Measurements from ENCODE around the gene CCT8L2.
"Not testable (repeated sequence)": the region's sequence is repeated elsewhere in the genome, so short reads cannot be mapped to it uniquely, and the experiment has no call there.

Gene CCT8L2

DNA sequence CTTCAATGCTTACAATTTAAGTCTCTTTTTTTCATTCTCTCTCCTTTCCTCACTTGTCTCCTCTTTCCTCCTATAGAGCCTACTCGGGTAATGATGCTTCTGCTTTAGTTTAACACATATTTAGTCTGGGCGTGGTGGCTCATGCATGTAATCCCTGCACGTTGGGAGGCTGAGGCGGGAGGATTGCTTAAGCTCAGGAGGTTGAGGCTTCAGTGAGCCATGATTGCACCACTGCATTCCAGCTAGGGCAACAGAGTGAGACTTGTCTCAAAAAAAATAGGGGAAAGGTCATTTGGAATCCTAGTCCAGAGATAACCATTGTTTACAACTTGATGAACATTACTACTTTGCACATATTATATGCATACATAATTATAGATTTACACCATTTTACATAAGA lies 1.4 kb upstream of the CCT8L2 start:
- no peak for DNase-seq

DNA sequence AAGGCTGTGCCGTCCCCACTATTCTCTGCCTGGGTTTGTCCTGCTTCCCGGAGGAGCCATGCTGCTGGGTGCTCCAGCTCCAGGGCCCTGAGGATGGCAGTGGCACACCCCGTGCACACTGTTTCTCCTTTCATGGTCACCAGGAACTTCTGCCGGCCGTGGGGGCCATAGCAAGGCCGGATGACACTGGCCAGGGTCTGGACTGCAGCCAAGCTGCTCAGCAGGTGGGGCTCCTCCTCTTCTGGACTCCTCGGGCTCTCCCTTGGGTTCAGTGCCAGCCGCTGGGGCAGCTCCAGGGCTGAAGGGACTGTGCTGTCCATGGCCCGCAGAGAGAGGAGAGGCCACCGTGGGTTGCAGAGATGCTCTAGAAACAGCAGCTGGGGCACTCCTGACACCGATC lies 379 bp downstream of the CCT8L2 start:
- DNase-seq: not testable (repeated sequence)

DNA sequence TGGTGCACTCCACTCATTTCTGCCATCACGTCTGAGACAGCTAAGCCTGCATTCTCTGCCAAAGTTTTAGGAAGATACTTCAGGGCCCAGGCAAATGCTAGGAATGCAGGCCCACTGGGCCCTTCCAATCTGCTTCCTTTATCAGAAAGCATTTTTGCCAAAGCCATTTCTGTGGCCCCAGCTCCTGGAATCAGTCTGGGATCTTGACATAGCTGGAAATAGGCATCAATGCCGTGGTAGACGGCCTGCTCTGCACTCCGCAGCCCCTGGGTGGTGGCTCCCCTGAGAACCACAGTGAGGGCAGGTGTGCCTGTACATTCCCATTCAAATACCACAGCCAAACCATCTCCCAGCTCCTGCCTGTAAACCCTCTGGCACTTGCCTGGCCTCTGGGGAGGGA lies 1.5 kb downstream of the CCT8L2 start:
- not testable (repeated sequence) for DNase-seq

DNA sequence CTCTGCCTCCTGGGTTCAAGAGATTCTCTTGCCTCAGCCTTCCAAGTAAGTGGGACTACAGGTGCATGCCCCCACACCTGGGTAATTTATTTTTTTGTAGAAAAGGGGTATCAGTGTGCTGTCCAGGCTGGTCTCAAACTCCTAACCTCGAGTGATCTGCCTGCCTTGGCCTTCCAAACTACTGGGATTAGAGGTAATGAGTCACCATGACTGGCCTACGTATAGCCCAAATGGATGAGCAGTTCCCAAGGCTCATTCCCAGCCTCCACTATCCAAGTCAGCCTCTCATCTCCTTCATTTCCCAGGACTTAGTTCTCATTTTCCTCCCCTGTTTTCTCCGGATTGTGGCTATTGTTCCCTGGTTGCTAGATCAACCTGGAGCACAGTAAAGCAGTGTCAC lies 5.6 kb downstream of the CCT8L2 start:
- no peak for DNase-seq

DNA sequence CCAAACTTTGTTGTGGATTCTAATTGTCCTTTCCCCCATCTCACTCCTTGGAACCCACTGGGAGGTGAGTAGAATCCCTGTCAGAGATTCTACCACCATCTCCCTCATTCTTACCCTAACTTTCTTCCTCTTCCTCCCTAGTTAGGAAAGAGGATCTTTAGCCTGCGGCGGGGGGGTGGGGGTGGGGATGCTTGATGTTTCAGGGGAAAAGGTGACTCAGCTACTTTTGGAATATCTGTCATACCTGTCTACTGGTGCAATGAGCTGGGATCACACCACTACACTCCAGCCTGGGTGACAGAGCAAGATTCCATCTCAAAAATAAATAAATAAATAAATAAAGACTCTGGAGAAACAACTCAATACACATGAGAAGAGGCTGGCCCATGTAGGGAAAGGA lies 6.4 kb downstream of the CCT8L2 start:
- no peak for DNase-seq

DNA sequence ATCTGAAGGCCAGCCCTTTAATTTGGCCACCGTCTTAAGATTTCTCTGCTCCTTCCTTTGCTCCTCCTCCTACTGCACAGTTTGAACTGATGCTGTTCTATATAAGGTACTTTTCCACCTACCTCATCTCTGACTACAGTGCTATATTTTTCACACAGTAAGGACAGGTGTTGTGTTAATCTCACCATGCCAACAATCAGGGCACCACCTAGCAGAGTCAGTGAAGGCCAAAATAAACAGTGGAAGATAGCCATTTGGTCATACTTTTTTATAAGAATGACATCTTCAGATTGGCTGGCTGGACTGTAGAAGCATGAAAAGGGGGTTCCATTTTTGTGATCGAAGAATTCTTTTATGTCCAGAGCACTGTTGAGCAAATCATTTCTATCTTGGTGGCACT lies 11.7 kb downstream of the CCT8L2 start:
- not testable (repeated sequence) for DNase-seq

DNA sequence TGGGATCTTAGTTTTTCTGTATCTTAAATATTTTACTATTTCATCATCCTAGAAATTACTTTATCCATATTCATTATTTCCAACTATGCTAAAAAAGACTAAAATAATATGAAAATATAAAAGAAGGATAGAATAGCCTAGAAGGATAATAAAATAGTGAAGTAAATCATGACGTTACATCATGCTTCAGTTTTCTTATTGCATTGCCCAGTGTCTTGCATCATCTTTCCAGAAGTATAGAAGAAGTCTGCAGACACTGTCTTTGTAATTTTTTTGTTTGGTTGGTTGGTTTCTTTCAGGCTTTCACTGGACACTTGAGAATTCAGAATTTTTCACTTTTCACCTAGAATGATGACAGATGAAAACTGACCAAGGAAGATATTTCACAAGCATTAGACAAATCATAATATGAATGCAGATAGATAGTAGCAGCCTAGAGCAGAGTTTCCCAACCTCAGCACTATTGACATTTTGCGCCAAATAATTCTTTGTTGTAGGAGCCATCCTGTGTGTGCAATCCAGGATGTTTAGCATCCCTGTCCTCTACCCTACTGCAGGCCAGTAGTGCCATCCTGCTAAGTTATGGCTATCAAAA lies 23.3 kb downstream of the CCT8L2 start:
- DNase-seq: not testable (repeated sequence)

DNA sequence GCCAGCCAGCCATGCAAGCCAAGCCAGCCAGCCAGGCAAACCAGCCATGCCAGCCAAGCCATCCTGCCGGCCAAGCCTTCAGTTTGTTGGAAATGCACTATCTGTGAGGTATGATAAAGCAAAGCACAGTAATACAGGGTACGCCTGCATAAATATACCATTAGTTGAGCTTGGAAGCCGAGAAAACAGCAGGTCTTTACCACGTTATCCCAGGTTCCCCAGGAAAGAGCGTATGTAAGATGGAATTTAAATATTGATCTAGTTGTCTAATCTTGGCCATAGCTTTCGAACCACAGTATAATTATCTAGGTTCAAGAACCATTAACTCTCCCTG lies 24.2 kb downstream of the CCT8L2 start:
- no peak for DNase-seq

DNA sequence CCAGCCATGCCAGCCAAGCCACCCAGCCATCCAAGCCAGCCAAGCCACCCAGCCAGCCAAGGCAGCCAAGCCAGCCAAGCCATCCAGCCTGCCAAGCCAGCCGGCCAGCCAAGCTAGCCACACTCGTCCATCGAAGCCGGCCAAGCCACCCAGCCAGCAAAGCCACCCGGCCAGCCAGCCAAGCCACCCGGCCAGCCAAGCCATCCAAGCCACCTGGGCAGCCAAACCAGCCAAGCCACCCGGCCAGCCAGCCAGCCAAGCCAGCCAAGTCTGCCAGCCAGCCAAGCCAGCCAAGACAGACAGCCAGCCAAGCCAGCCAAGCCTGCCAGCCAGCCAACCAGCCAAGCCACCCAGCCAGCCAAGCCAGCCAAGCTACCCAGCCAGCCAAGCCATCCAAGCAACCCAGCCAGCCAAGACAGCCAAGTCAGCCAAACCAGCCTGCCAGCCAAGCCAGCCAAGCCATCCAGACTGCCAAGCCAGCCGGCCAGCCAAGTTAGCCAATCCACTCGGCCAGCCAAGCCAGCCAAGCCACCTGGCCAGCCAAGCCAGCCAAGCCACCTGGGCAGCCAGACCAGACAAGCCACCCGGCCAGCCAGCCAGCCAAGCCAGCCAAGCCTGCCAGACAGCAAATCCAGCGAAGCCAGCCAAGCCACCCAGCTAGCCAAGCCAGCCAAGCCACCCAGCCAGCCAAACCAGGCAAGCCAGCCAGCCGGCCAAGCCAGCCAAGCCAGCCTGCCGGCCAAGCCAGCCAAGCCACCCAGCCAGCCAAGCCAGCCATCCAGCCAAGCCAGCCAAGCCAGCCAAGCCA lies 24.8 kb downstream of the CCT8L2 start:
- not testable (repeated sequence) for DNase-seq

DNA sequence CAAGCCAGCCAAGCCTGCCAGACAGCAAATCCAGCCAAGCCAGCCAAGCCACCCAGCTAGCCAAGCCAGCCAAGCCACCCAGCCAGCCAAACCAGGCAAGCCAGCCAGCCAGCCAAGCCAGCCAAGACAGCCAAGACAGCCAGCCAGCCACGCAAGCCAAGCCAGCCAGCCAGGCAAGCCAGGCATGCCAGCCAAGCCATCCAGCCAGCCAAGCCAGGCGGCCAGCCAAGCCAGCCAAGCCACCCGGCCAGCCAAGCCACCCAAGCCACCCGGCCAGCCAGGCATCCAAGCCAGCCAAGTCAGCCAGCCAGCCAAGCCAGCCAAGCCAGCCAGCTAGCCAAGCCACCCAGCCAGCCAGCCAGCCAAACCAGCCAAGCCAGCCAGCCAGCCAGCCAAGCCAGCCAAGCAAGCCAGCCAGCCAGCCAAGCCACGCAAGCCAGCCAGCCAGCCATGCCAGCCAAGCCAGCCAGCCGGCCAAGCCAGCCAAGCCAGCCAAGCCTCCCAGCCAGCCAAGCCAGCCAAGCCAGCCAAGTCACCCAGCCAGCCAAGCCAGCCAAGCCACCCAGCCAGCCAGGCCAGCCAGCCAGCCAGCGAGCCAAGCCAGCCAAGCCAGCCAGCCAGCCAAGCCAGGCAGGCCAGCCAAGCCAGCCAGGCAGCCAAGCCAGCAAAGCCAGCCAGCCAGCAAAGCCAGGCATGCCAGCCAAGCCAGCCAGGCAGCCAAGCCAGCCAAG lies 26.0 kb downstream of the CCT8L2 start:
- DNase-seq: not testable (repeated sequence)

DNA sequence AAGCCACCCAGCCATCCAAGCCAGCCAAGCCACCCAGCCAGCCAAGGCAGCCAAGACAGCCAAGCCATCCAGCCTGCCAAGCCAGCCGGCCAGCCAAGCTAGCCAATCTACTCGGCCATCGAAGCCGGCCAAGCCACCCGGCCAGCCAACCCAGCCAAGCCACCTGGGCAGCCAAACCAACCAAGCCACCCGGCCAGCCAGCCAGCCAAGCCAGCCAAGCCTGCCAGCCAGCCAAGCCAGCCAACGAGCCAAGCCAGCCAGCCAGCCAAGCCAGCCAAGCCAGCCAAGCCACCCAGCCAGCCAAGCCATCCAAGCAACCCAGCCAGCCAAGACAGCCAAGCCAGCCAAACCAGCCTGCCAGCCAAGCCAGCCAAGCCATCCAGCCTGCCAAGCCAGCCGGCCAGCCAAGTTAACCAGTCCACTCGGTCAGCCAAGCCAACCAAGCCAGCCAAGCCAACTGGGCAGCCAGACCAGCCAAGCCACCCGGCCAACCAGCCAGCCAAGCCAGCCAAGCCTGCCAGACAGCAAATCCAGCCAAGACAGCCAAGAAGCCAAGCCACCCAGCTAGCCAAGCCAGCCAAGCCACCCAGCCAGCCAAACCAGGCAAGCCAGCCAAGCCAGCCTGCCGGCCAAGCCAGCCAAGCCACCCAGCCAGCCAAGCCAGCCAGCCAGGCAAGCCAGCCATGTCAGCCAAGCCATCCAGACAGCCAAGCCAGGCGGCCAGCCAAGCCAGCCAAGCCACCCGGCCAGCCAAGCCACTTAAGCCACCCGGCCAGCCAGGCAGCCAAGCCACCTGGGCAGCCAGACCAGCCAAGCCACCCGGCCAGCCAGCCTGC lies 26.8 kb downstream of the CCT8L2 start:
- DNase-seq: not testable (repeated sequence)

DNA sequence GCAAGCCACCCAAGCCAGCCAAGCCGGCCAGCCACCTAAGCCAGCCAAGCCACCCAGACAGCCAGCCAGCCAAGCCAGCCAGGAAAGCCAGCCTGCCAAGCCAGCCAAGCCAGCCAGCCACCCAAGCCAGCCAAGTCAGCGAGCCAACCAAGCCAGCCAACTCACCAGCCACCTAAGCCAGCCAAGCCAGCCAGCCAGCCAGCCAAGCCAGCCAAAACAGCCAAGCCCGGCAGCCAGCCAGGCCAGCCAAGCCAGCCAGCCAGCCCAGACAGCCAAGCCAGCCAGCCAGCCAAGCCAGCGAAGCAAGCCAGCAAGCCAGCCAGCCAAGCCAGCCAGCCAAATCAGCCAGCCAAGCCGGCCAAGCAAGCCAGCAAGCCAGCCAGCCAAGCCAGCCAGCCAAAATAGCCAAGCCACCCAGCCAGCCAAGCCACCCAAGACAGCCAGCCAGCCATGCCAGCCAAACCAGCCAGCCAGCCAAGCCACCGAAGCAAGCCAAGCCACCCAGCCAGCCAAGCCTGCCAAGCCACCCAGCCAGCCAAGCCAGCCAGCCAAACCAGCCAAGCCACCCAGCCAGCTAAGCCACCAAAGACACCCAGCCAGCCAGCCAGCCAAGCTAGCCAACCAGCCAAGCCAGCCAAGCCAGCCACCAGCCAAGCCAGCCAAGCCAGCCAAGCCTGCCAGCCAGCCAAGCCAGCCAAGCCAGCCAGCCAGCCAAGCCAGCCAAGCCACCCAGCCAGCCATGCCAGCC lies 27.6 kb downstream of the CCT8L2 start:
- not testable (repeated sequence) for DNase-seq

DNA sequence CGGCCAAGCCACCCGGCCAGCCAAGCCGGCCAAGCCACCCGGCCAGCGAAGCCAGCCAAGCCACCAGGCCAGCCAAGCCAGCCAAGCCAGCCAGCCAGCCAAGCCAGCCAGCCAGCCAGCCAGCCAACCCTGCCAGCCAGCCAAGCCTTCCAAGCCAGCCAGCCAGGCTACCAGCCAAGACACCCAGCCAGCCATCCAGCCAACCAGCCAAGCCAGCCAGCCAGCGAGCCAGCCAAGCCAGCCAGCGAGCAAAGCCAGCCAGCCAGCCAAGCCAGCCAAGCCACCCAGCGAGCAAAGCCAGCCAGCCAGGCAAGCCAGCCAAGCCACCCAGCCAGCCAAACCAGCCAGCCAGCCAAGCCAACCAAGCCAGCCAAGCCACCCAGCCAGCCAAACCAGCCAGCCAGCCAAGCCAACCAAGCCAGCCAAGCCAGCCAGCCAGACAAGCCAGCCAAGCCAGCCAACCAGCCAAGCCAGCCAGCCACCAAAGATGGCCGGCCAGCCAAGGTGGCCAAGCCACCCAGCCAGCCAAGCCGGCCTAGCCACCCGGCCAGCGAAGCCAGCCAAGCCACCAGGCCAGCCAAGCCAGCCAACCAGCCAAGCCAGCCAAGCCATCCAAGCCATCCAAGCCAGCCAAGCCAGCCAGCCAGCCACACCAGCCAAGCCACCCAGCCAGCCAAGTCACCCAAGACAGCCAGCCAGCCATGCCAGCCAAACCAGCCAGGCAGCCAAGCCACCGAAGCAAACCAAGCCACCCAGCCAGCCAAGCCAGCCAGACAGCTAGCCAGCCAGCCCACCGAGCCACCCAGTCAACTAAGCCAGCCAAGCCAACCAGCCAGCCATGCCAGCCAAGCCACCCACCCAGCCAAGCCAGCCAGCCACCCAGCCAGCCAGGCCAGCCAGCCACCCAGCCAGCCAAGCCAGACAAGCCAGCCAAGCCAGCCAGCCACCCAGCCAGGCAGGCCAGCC lies 28.8 kb downstream of the CCT8L2 start:
- DNase-seq: no peak

DNA sequence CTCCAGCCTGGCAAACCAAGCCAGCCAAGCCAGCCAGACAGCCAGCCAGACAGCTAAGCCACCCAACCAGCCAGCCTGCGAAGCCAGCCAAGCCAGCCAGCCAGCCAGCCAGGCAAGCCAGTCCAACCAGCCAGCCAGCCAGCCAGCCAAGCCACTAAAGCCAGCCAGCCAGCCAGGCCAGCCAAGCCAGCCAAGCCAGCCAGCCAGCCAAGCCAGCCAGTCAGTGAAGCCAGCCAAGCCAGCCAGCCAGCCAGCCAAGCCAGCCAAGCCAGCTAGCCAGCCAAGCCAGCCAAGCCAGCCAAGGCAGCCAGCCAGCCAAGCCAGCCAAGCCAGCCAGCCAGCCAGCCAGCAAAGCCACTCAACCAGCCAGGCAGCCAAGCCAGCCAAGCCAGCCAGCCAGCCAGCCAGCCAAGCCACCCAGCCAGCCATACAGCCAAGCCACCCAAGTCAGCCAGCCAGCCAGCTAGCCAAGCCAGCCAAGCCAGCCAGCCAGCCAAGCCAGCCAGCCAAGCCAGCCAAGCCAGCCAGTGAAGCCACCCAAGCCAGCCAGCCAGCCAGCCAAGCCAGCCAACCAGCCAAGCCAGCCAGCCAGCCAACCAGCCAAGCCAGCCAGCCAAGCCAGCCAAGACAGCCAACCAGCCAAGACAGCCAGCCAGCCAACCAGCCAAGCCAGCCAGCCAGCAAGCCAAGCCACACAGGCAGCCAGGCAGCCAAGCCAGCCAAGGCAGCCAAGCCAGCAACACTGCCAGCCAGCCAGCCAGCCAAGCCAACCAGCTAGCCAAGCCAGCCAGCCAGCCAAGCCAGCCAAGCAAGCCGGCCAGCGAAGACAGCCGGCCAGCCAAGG lies 29.7 kb downstream of the CCT8L2 start:
- DNase-seq: no peak

DNA sequence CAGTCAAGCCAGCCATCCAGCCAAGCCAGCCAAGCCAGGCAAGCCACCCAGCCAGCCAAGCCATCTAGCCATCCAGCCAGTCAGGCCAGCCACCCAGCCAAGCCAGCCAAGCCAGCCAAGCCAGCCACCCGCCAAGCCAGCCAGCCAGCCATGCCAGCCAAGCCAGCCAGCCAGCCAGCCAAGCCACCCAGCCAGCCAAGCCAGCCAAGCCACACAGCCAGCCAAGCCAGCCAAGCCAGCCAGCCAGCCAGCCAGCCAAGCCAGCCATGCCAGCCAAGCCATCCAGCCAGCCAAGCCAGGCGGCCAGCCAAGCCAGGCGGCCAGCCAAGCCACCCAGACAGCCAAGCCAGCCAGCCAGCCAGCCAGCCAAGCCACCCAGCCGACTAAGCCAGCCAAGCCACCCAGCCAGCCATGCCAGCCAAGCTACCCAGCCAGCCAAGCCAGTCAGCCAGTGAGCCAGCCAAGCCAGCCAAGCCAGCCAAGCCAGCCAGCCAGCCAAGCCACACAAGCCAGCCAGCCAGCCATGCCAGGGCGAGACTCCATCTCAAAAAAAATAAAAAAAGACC lies 31.4 kb downstream of the CCT8L2 start:
- not testable (repeated sequence) for DNase-seq

DNA sequence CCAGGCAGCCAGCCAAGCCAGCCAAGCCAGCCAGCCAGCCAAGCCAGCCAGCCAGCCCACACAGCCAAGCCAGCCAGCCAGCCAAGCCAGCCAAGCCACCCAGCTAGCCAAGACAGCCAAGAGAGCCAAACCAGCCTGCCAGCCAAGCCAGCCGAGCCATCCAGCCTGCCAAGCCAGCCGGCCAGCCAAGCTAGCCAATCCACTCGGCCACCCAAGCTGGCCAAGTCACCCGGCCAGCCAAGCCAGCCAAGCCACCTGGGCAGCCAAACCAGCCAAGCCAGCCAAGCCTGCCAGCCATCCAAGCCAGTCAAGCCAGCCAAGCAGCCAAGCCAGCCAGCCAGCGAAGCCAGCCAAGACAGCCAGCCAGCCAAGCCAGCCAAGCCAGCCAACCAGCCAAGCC lies 32.0 kb downstream of the CCT8L2 start:
- not testable (repeated sequence) for DNase-seq

DNA sequence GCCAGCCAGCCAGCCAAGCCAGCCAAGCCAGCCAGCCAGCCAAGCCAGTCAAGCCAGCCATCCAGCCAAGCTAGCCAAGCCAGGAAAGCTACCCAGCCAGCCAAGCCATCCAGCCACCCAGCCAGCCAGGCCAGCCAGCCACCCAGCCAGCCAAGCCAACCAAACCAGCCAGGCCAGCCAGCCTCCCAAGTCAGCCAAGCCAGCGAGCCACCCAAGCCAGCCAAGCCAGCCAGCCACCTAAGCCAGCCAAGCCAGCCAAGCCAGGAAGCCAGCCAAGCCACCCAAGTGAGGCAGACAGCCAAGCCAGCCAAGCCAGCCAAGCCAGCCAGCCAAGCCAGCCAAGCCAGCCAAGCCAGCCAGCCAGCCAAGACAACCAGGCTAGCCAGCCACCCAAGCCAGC lies 32.6 kb downstream of the CCT8L2 start:
- not testable (repeated sequence) for DNase-seq

DNA sequence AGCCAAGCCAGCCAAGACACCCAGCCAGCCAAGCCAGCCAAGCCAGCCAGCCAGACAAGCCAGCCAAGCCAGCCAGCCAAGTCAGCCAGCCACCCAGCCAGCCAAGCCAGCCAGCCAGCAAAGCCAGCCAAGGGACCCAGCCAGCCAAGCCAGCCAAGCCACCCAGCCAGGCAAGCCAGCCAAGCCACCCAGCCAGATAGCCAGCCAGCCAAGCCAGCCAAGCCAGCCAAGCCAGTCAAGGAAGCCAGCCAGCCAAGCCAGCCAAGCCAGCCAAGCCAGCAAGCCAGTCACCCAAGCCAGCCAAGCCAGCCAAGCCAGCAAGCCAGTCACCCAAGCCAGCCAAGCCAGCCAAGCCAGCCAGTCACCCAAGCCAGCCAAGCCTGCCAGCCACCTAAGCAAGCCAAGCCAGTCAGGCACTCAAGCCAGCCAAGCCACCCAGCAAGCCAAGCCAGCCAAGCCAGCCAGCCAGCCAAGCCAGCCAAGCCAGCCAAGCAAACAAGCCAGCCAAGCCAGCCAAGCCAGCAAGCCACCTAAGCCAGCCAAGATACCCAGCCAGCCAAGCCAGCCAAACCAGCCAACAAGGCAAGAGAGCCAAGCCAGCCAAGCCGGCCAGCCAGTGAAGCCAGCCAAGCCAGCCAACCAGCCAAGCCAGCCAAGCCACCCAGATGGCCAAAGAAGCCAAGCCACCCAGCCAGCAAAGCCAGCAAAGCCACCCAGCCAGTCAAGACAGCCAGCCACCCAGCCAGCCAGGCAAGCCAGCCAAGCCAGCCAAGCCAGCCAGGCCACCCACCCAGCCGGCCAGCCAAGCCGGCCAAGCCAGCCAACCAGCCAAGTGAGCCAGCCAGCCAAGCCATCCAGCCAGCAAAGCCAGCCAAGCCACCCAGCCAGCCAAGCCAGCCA lies 33.3 kb downstream of the CCT8L2 start:
- no peak for DNase-seq
